ENCODE data around the gene CNEP1R1. TPM values are rescaled to one million over a fixed set of nuclear protein-coding genes. Genes with fewer than 3 reads are reported as not detected.

Gene CNEP1R1
- total RNA-seq, 1 donor, result 27.1 TPM

DNA sequence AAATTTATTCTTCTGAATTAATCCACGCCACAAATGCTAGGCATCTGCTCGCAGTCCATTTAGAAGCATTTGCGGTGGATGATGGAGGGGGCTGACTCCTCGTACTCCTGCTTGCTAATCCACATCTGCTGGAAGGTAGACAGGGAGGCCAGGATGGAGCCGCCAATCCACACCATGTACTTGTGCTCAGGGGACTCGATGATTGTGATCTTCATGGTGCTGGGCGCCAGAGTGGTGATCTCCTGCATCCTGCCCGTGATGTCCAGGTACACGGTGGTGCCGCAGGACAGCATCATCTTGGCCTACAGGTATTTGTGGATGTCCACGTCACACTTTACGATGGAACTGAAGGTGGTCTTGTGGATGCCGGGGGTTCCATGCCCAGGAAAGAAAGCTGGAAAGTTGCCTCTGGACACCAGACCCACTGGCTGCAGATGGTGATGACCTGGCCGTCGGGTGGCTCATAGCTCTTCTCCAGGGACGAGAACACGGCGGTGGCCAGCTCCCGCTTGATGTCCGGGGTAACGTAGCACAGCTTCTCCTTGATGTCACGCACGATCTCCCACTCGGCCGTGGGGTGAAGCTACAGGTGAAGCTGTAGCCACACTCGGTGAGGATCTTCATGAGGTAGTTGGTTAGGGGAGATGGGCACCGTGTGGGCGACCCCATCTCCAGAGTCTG lies 33.2 kb downstream of the CNEP1R1 start:
- no peak for DNase-seq (ENCODE audit: insufficient read length, low spot score, missing footprints)
- Histone ChIP-seq H3K9me3 (ENCODE audit: low read depth, low read length) (no peaks in the 10 kb centered on the region), H3K4me2 (ENCODE audit: insufficient read depth, low read length) (no peak overlapping the region), H3K27me3 (ENCODE audit: insufficient read depth, low read length) (no peaks in the 10 kb centered on the region), H3K4me1 (ENCODE audit: insufficient read depth, low read length) (no peaks in the 10 kb centered on the region), H3K27ac (ENCODE audit: low read depth, low read length) (no peak overlapping the region), H4K20me1 (ENCODE audit: insufficient read depth, low read length) (no peaks in the 10 kb centered on the region), H3K36me3 (ENCODE audit: insufficient read depth, low read length) (no peaks in the 10 kb centered on the region), H2AFZ (ENCODE audit: low read length) (no peak overlapping the region), H3K4me3 (ENCODE audit: insufficient read depth, low read length) (no peak overlapping the region), H3K79me2 (ENCODE audit: insufficient read depth, low read length) (no peaks in the 10 kb centered on the region)
- TF ChIP-seq, protein P1, sequence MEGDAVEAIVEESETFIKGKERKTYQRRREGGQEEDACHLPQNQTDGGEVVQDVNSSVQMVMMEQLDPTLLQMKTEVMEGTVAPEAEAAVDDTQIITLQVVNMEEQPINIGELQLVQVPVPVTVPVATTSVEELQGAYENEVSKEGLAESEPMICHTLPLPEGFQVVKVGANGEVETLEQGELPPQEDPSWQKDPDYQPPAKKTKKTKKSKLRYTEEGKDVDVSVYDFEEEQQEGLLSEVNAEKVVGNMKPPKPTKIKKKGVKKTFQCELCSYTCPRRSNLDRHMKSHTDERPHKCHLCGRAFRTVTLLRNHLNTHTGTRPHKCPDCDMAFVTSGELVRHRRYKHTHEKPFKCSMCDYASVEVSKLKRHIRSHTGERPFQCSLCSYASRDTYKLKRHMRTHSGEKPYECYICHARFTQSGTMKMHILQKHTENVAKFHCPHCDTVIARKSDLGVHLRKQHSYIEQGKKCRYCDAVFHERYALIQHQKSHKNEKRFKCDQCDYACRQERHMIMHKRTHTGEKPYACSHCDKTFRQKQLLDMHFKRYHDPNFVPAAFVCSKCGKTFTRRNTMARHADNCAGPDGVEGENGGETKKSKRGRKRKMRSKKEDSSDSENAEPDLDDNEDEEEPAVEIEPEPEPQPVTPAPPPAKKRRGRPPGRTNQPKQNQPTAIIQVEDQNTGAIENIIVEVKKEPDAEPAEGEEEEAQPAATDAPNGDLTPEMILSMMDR (IDR thresholded peaks at IDR 0.05; ENCODE audit: extremely low read depth, low read depth, low read length), result no peak

DNA sequence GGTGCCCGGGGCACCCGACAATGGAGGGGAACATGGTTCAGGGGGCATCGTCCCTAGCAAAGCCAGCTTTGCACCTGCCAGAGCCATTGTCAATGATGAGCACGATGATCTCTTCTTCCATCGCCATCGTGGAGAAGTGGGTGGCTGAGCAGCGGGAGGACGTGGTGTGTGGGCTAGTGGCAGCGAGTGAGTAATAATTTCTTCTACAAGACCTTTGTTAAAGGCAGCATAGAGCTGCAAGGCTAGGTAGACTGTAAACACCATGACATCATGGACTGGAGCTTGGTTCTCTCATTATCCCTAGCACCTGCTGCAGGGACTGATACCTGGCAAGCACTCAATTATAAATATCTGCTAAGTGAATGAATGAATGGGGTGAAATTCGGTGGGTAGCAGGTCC lies 34.1 kb downstream of the CNEP1R1 start:
- no peak overlapping the region for H3K4me3 ChIP-seq (ENCODE audit: insufficient read depth, low read length)
- no peak for DNase-seq (ENCODE audit: insufficient read length, low spot score, missing footprints)
- TF ChIP-seq, protein P1 (IDR thresholded peaks at IDR 0.05; ENCODE audit: extremely low read depth, low read depth, low read length), result no peak

DNA sequence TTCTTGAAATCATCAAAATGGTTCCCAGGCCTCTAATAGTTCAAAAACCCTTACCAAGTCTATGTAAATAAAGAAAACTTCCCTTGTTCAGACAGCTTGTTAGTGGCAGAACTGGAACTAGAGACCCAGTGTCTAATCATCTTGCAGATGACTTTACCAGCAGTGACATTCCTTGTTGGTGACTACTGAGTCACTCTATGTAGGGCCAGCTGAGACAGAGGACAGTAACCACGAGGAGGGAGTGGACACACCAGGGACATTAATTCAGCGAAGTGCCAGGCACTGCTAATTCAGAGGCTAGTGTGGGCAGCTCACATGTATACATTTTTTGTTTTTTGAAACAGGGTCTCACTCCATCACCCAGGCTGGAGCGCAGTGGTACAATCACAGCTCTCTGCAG lies 34.6 kb downstream of the CNEP1R1 start:
- Histone ChIP-seq H3K27ac (ENCODE audit: low read depth, low read length) (no peak overlapping the region), H3K79me2 (ENCODE audit: insufficient read depth, low read length) (no peaks in the 10 kb centered on the region), H3K36me3 (ENCODE audit: insufficient read depth, low read length) (no peaks in the 10 kb centered on the region), H3K4me1 (ENCODE audit: insufficient read depth, low read length) (no peaks in the 10 kb centered on the region), H4K20me1 (ENCODE audit: insufficient read depth, low read length) (no peaks in the 10 kb centered on the region), H3K27me3 (ENCODE audit: insufficient read depth, low read length) (no peaks in the 10 kb centered on the region), H3K9me3 (ENCODE audit: low read depth, low read length) (no peaks in the 10 kb centered on the region), H2AFZ (ENCODE audit: low read length) (no peak overlapping the region), H3K4me3 (ENCODE audit: insufficient read depth, low read length) (no peak overlapping the region), H3K4me2 (ENCODE audit: insufficient read depth, low read length) (no peak overlapping the region)
- TF ChIP-seq, protein P1 (IDR thresholded peaks at IDR 0.05; ENCODE audit: extremely low read depth, low read depth, low read length), result no peak
- no peak for DNase-seq (ENCODE audit: insufficient read length, low spot score, missing footprints)

More for the DNA sequence above, 34.1 kb downstream of the CNEP1R1 start:
- H3K79me2 ChIP-seq (ENCODE audit: insufficient read depth, low read length), result no peaks in the 10 kb centered on the region
- no peaks in the 10 kb centered on the region for H4K20me1 ChIP-seq (ENCODE audit: insufficient read depth, low read length)
- H2AFZ ChIP-seq (ENCODE audit: low read length), result no peak overlapping the region
- no peaks in the 10 kb centered on the region for H3K4me1 ChIP-seq (ENCODE audit: insufficient read depth, low read length)
- no peaks in the 10 kb centered on the region for H3K9me3 ChIP-seq (ENCODE audit: low read depth, low read length)
- H3K27me3 ChIP-seq (ENCODE audit: insufficient read depth, low read length), result no peaks in the 10 kb centered on the region
- no peaks in the 10 kb centered on the region for H3K36me3 ChIP-seq (ENCODE audit: insufficient read depth, low read length)
- no peak overlapping the region for H3K27ac ChIP-seq (ENCODE audit: low read depth, low read length)
- H3K4me2 ChIP-seq (ENCODE audit: insufficient read depth, low read length), result no peak overlapping the region

DNA sequence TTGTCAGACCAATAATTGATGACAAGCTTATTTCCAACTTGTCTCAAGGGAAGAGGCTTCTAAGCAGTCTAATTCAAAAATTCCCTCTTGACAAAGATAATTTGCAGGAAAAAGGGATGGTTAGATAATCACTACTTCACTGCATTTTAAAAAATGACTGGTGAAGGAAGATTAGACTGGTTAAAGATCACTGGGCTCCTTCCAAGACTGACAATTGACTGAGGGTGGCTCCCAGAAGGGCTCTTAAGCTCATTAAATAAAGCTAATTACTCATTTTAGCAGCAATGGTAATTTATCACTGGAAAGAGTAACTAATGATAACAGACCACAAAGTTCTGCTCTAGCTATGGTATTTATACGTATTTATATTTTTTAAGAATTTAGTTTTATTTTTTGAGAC lies 36.3 kb downstream of the CNEP1R1 start:
- Histone ChIP-seq H3K27ac (ENCODE audit: low read depth, low read length) (no peak overlapping the region), H3K4me1 (ENCODE audit: insufficient read depth, low read length) (peaks cover 3% of the 10 kb centered on the region), H3K4me2 (ENCODE audit: insufficient read depth, low read length) (no peak overlapping the region), H2AFZ (ENCODE audit: low read length) (no peak overlapping the region), H3K36me3 (ENCODE audit: insufficient read depth, low read length) (no peaks in the 10 kb centered on the region), H3K27me3 (ENCODE audit: insufficient read depth, low read length) (no peaks in the 10 kb centered on the region), H3K79me2 (ENCODE audit: insufficient read depth, low read length) (peaks cover 1% of the 10 kb centered on the region), H4K20me1 (ENCODE audit: insufficient read depth, low read length) (peaks cover under 1% of the 10 kb centered on the region), H3K4me3 (ENCODE audit: insufficient read depth, low read length) (no peak overlapping the region), H3K9me3 (ENCODE audit: low read depth, low read length) (no peaks in the 10 kb centered on the region)
- DNase-seq (ENCODE audit: insufficient read length, low spot score, missing footprints), result no peak
- TF ChIP-seq, protein P1 (IDR thresholded peaks at IDR 0.05; ENCODE audit: extremely low read depth, low read depth, low read length), result no peak
